ENCODE data around the gene ADAMTS15.

Gene ADAMTS15

GRCh38 chr11:130421697-130422096 is 26.7 kb upstream of the ADAMTS15 start:
- Histone ChIP-seq H3K27me3 (ENCODE audit: insufficient read depth, poor library complexity, severe bottlenecking) (peaks cover 33% of the 10 kb centered on the region), H3K36me3 (ENCODE audit: low read depth) (no peaks in the 10 kb centered on the region), H3K4me3 (ENCODE audit: severe bottlenecking) (no peak overlapping the region), H3K4me1 (ENCODE audit: insufficient read depth, poor library complexity, severe bottlenecking) (no peaks in the 10 kb centered on the region), H3K27ac (ENCODE audit: poor library complexity, severe bottlenecking) (no peak overlapping the region), H3K9me3 (ENCODE audit: severe bottlenecking) (no peaks in the 10 kb centered on the region)
- DNase-seq (ENCODE audit: low spot score) = no peak
- ATAC-seq (ENCODE audit: low read depth) = no peak
- TF ChIP-seq, protein P1, sequence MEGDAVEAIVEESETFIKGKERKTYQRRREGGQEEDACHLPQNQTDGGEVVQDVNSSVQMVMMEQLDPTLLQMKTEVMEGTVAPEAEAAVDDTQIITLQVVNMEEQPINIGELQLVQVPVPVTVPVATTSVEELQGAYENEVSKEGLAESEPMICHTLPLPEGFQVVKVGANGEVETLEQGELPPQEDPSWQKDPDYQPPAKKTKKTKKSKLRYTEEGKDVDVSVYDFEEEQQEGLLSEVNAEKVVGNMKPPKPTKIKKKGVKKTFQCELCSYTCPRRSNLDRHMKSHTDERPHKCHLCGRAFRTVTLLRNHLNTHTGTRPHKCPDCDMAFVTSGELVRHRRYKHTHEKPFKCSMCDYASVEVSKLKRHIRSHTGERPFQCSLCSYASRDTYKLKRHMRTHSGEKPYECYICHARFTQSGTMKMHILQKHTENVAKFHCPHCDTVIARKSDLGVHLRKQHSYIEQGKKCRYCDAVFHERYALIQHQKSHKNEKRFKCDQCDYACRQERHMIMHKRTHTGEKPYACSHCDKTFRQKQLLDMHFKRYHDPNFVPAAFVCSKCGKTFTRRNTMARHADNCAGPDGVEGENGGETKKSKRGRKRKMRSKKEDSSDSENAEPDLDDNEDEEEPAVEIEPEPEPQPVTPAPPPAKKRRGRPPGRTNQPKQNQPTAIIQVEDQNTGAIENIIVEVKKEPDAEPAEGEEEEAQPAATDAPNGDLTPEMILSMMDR (IDR thresholded peaks at IDR 0.05; ENCODE audit: poor library complexity, severe bottlenecking) = no peak

DNA sequence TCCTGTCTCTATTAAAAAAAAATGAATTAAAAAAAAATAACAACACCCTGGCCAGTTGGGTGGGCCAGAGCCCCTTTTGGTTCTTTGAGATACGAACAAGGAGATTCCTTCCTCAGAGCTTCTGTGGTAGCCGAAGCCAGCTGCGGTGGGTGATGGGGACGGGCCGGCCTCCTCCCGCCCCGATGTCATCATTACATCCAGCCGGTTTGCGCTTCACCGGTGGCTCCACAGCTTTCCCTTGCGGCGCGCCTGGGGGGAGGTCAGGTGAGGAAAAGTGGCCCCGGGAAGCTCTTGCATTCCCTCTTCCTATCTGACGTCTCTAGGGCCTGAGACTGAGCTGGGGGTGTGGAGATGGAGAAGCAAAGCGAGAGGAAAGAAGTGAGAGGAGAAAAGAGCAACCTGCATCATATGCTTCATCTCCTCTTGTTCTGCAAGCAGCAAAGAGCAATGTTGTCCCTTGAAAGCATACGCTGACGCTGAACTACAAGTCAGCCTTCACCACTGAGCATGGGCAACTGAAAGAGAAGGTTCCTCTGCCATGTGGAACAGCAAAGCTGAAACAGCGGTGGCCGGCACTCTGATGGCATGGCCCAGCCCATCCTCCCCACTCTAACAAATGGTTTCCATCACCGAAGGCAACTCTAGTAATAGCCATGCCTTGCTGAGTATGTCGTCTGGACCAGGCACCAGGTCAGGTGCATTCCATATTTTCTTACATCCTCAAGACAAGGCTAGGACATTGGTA is 26.0 kb upstream of the ADAMTS15 start:
- DNase-seq (ENCODE audit: low spot score) = no peak
- Histone ChIP-seq H3K27me3 (ENCODE audit: insufficient read depth, poor library complexity, severe bottlenecking) (peaks cover 40% of the 10 kb centered on the region), H3K27ac (ENCODE audit: poor library complexity, severe bottlenecking) (no peak overlapping the region), H3K4me3 (ENCODE audit: severe bottlenecking) (no peak overlapping the region), H3K36me3 (ENCODE audit: low read depth) (no peaks in the 10 kb centered on the region), H3K9me3 (ENCODE audit: severe bottlenecking) (no peaks in the 10 kb centered on the region), H3K4me1 (ENCODE audit: insufficient read depth, poor library complexity, severe bottlenecking) (no peaks in the 10 kb centered on the region)
- ATAC-seq (ENCODE audit: low read depth) = no peak
- TF ChIP-seq, protein P1 (IDR thresholded peaks at IDR 0.05; ENCODE audit: poor library complexity, severe bottlenecking) = no peak

GRCh38 chr11:130423541-130424142 is 24.8 kb upstream of the ADAMTS15 start:
- DNase-seq (ENCODE audit: low spot score) = no peak
- Histone ChIP-seq H3K4me3 (ENCODE audit: severe bottlenecking) (no peak overlapping the region), H3K9me3 (ENCODE audit: severe bottlenecking) (no peaks in the 10 kb centered on the region), H3K27me3 (ENCODE audit: insufficient read depth, poor library complexity, severe bottlenecking) (peaks cover 48% of the 10 kb centered on the region), H3K27ac (ENCODE audit: poor library complexity, severe bottlenecking) (no peak overlapping the region), H3K36me3 (ENCODE audit: low read depth) (no peaks in the 10 kb centered on the region), H3K4me1 (ENCODE audit: insufficient read depth, poor library complexity, severe bottlenecking) (no peaks in the 10 kb centered on the region)
- ATAC-seq (ENCODE audit: low read depth) = no peak
- TF ChIP-seq, protein P1 (IDR thresholded peaks at IDR 0.05; ENCODE audit: poor library complexity, severe bottlenecking) = no peak

DNA sequence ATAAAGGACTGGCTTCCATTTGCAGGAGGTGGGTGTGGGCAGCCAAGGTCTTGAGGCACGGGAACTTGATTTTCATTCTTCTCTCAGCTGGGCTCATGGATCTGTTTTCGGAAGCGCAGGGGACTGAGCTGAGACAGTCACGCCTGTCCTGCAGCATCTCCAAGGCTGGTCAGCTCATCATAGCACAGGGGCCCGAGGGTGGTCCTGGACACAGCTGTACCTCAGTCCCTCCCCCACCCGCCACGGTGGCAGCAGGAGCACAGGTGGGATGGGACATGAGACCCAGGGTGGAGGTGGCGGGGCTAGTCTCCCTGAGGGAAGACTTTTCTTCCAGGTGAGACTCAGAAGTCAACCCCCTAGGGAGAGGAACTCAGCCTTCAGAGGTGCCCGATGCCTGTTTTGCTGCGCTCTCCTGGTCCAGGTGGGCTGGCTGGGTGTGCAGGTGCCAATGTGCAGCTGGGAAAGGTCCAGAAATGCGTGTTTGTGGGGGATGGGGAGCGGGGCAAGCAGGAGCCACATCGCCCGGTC is 23.8 kb upstream of the ADAMTS15 start:
- H3K4me3 ChIP-seq (ENCODE audit: severe bottlenecking) = no peak overlapping the region
- ATAC-seq (ENCODE audit: low read depth) (no peak), DNase-seq (ENCODE audit: low spot score) (no peak)
- H3K36me3 ChIP-seq (ENCODE audit: low read depth) = no peaks in the 10 kb centered on the region
- H3K27me3 ChIP-seq (ENCODE audit: insufficient read depth, poor library complexity, severe bottlenecking) = peaks cover 59% of the 10 kb centered on the region
- H3K4me1 ChIP-seq (ENCODE audit: insufficient read depth, poor library complexity, severe bottlenecking) = no peaks in the 10 kb centered on the region
- TF ChIP-seq, protein P1 (IDR thresholded peaks at IDR 0.05; ENCODE audit: poor library complexity, severe bottlenecking) = no peak
- no peak overlapping the region for H3K27ac ChIP-seq (ENCODE audit: poor library complexity, severe bottlenecking)
- H3K9me3 ChIP-seq (ENCODE audit: severe bottlenecking) = no peaks in the 10 kb centered on the region

DNA sequence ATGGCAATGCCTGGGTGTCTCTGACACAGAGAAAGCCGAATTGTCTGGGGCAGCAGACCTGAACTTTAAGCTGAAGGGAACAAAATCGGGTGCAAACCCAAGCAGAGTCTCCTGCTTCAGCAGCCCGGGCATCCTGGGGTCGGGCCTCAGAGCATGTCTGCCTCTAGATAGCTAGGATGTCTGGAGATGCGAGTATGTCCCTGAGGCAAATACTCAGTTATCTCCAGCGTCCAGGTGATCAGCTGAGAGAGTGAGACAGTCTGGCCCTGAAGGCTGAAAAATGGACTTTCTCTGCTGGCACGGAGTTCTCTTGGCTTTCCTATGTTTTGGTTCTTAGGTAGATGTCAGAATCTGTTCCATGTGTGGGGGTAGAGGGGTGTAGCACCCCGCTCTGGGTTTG is 23.3 kb upstream of the ADAMTS15 start:
- peaks cover 64% of the 10 kb centered on the region for H3K27me3 ChIP-seq (ENCODE audit: insufficient read depth, poor library complexity, severe bottlenecking)
- ATAC-seq (ENCODE audit: low read depth) (no peak), DNase-seq (ENCODE audit: low spot score) (no peak)
- H3K4me3 ChIP-seq (ENCODE audit: severe bottlenecking) = no peak overlapping the region
- no peak overlapping the region for H3K27ac ChIP-seq (ENCODE audit: poor library complexity, severe bottlenecking)
- no peaks in the 10 kb centered on the region for H3K4me1 ChIP-seq (ENCODE audit: insufficient read depth, poor library complexity, severe bottlenecking)
- no peaks in the 10 kb centered on the region for H3K36me3 ChIP-seq (ENCODE audit: low read depth)
- no peaks in the 10 kb centered on the region for H3K9me3 ChIP-seq (ENCODE audit: severe bottlenecking)
- TF ChIP-seq, protein P1 (IDR thresholded peaks at IDR 0.05; ENCODE audit: poor library complexity, severe bottlenecking) = no peak

Measured in RWPE2 (cell line).